A673 (cell line): ENCODE data around the gene ALKBH1. TPM values are rescaled to one million over a fixed set of nuclear protein-coding genes. Genes with fewer than 3 reads are reported as not detected.

Source experiments
- BruUV-seq: library from RNA; stranded (reverse); fragments of 400-500 nt; replicated peaks from 2 replicates; lab custom pipeline; 2021; lab: Mats Ljungman, UMichigan
- CTCF ChIA-PET: fragments of 300-600 bp; sonication (Branson Sonifier 250); formaldehyde crosslinking; loops from one replicate; lab custom pipeline; 2022; ENCODE audit warnings: antibody characterized with exemption; lab: Charles Lee
- POLR2A ChIA-PET: fragments of 300-600 bp; sonication (Branson Sonifier 250); formaldehyde crosslinking; loops from one replicate; lab custom pipeline; 2022; ENCODE audit warnings: antibody characterized with exemption; ENCODE audit not compliant: low non-redundant PET; lab: Charles Lee
- DNase-seq: peaks from one replicate; pipeline ENCODE4 v3.0.0-alpha.2; 2015; ENCODE audit warnings: low spot score
- H3K27ac ChIP-seq: fragments of 200-600 bp; sonication (generic); 2 replicates; pipeline ENCODE4 v1.5.1; 2016; ENCODE audit warnings: mixed run types, low read depth, mild to moderate bottlenecking, mixed read lengths, antibody characterized with exemption, low read length; ENCODE audit not compliant: poor library complexity, severe bottlenecking
- H3K27me3 ChIP-seq: fragments of 200-600 bp; sonication (generic); replicated peaks from 2 replicates; pipeline ENCODE4 v1.6.1; 2017; ENCODE audit warnings: mixed run types, low read depth, mild to moderate bottlenecking, mixed read lengths, antibody characterized with exemption, low read length; ENCODE audit not compliant: insufficient read depth, poor library complexity
- H3K36me3 ChIP-seq: fragments of 200-600 bp; sonication (generic); 2 replicates; pipeline ENCODE4 v1.6.1; 2016; ENCODE audit warnings: mixed run types, mild to moderate bottlenecking, mixed read lengths, antibody characterized with exemption, low read length; ENCODE audit not compliant: insufficient read depth, poor library complexity, severe bottlenecking
- H3K4me1 ChIP-seq: fragments of 200-600 bp; sonication (generic); 2 replicates; pipeline ENCODE4 v1.6.1; 2017; ENCODE audit warnings: mixed run types, mild to moderate bottlenecking, mixed read lengths, antibody characterized with exemption, low read length; ENCODE audit not compliant: insufficient read depth, poor library complexity, severe bottlenecking
- H3K4me3 ChIP-seq: fragments of 200-600 bp; sonication (generic); 2 replicates; pipeline ENCODE4 v1.5.1; 2016; ENCODE audit warnings: low read depth, mixed run types, mild to moderate bottlenecking, mixed read lengths, low read length; ENCODE audit not compliant: poor library complexity, severe bottlenecking
- H3K9me3 ChIP-seq: fragments of 200-600 bp; sonication (generic); 2 replicates; pipeline ENCODE4 v1.6.1; 2016; ENCODE audit warnings: mixed run types, low read depth, mild to moderate bottlenecking, mixed read lengths, antibody characterized with exemption, low read length; ENCODE audit not compliant: poor library complexity, severe bottlenecking
- CTCF ChIP-seq: fragments of 300-800, 200-600 bp; sonication (generic); conservative IDR thresholded peaks from 2 replicates; pipeline ENCODE4 v1.5.1; 2017; ENCODE audit warnings: low read depth, mild to moderate bottlenecking, antibody characterized with exemption, low read length, moderate library complexity, mixed read lengths
- EZH2 ChIP-seq: fragments of 200-600 bp; sonication (generic); IDR thresholded peaks from 2 replicates; pipeline ENCODE4 v1.6.1; 2017; ENCODE audit warnings: borderline replicate concordance, low read depth, mild to moderate bottlenecking, mixed read lengths, antibody characterized with exemption, low read length; ENCODE audit not compliant: poor library complexity, severe bottlenecking
- intact Hi-C: fragments of 100-400 bp; cut with micrococcal nuclease; formaldehyde crosslinking; loops from one replicate; pipeline ENCODE4 v1.10.0; 2022; ENCODE audit not compliant: unreplicated experiment
- total RNA-seq: library from RNA; stranded (reverse); gene quantifications from 2 replicates; pipeline ENCODE4 v1.2.3, GENCODE V29; 2021

ALKBH1 gene
- total RNA-seq, 1 experiment from 2014 or later, result 19.4 TPM

GRCh38 chr14:77691259-77691658 is 16.6 kb downstream of the ALKBH1 start:
- H3K27ac ChIP-seq, result no peak overlapping the region
- ChIA-PET POLR2A (no interaction called here), CTCF (no interaction called here)
- BruUV-seq, result no TSS peak
- no peaks in the 10 kb centered on the region for H3K4me1 ChIP-seq
- peaks cover 19% of the 10 kb centered on the region for H3K36me3 ChIP-seq
- TF ChIP-seq EZH2, result no peak
- no peak for TF ChIP-seq CTCF
- H3K9me3 ChIP-seq, result no peaks in the 10 kb centered on the region
- H3K27me3 ChIP-seq, result no peaks in the 10 kb centered on the region
- H3K4me3 ChIP-seq, result no peak overlapping the region
- intact Hi-C loops, result no loop called here
- DNase-seq, result no peak

GRCh38 chr14:77682158-77682553 is 25.7 kb downstream of the ALKBH1 start:
- no peaks in the 10 kb centered on the region for H3K4me1 ChIP-seq
- intact Hi-C loops, result no loop called here
- H3K27ac ChIP-seq, result no peak overlapping the region
- H3K36me3 ChIP-seq, result peaks cover 5% of the 10 kb centered on the region
- POLR2A ChIA-PET, result no interaction called here
- no peak overlapping the region for H3K4me3 ChIP-seq
- no peaks in the 10 kb centered on the region for H3K27me3 ChIP-seq
- no peak for DNase-seq
- no peak for TF ChIP-seq CTCF
- CTCF ChIA-PET, result no interaction called here
- no peaks in the 10 kb centered on the region for H3K9me3 ChIP-seq
- BruUV-seq, result no TSS peak

- H3K4me1 ChIP-seq, result no peaks in the 10 kb centered on the region
- no peak overlapping the region for H3K4me3 ChIP-seq
- CTCF ChIA-PET, result no interaction called here
- POLR2A ChIA-PET, result no interaction called here
- TF ChIP-seq CTCF (no peak), EZH2 (no peak)
- H3K27me3 ChIP-seq, result no peaks in the 10 kb centered on the region
- no peaks in the 10 kb centered on the region for H3K9me3 ChIP-seq
- no peak overlapping the region for H3K27ac ChIP-seq
- no peak for DNase-seq
- BruUV-seq, result no TSS peak
- H3K36me3 ChIP-seq, result peaks cover 5% of the 10 kb centered on the region
- intact Hi-C loops, result no loop called here
These were observed 26.3 kb downstream of the ALKBH1 start for GRCh38 chr14:77681196-77682157.
